CD4-positive, alpha-beta T cell (primary cell): ENCODE results near the gene AGTPBP1. TPM values are rescaled to one million over a fixed set of nuclear protein-coding genes. Genes with fewer than 3 reads are reported as not detected.
A peak's percentile ranks its signal among the peaks of the same experiment; 100 is the strongest.

ENCODE experiments used
- ATAC-seq: fragments of 200-7000 bp; cut with Tn5 transposase; one replicate; pipeline ENCODE4 v1.10.0; 2022; ENCODE audit warnings: mild to moderate bottlenecking; ENCODE audit not compliant: poor library complexity
- CTCF ChIA-PET: fragments of 350-600 bp; sonication (Branson Sonifier 250); formaldehyde crosslinking; loops from one replicate; lab custom pipeline; 2021; ENCODE audit warnings: antibody characterized with exemption, inconsistent platforms; lab: Charles Lee
- POLR2A ChIA-PET: fragments of 350-600 bp; sonication (Branson Sonifier 250); formaldehyde crosslinking; loops from one replicate; lab custom pipeline; 2021; ENCODE audit warnings: antibody characterized with exemption, inconsistent platforms; lab: Charles Lee
- DNase-seq, 14 experiments: peaks; one replicate each; pipeline ENCODE4 v3.0.0-alpha.2; 2013 to 2020; ENCODE audit warnings: mixed read lengths in 2 of 14
- H3K27ac ChIP-seq, 2 donors: one replicate each; pipeline versions ENCODE4 v1.5.1 to v1.7.0; 2013; ENCODE audit warnings: low read length in 2 of 2, low read depth in 1 of 2, mild to moderate bottlenecking in 1 of 2
- H3K27me3 ChIP-seq, 2 experiments: 1 replicate in 1 of 2; 2 replicates in 1 of 2; pipeline versions ENCODE4 v1.6.1 to v1.7.0; 2013; ENCODE audit warnings: low read length in 2 of 2, control low read depth in 1 of 2, mild to moderate bottlenecking in 1 of 2, moderate library complexity in 1 of 2; ENCODE audit not compliant: insufficient read depth in 2 of 2, control insufficient read depth in 1 of 2
- H3K36me3 ChIP-seq: one replicate; pipeline ENCODE4 v1.6.1; 2013; ENCODE audit warnings: low read length, control low read depth; ENCODE audit not compliant: insufficient read depth
- H3K4me1 ChIP-seq: one replicate; pipeline ENCODE4 v1.6.1; 2013; ENCODE audit warnings: low read length, control low read depth; ENCODE audit not compliant: insufficient read depth
- H3K4me3 ChIP-seq: one replicate; pipeline ENCODE4 v1.5.1; 2013; ENCODE audit warnings: mild to moderate bottlenecking, low read length, moderate library complexity
- H3K9me3 ChIP-seq, 2 experiments: 1 replicate in 1 of 2; 2 replicates in 1 of 2; pipeline versions ENCODE4 v1.6.1 to v1.7.0; 2013; ENCODE audit warnings: low read length in 2 of 2, mild to moderate bottlenecking in 2 of 2, control low read depth in 1 of 2, moderate library complexity in 1 of 2; ENCODE audit not compliant: control insufficient read depth in 1 of 2, insufficient read depth in 1 of 2
- H3K27ac Mint-ChIP-seq: one replicate; pipeline ENCODE4 v1.8.0; 2020; ENCODE audit warnings: mixed read lengths
- H3K27me3 Mint-ChIP-seq: one replicate; pipeline ENCODE4 v1.8.0; 2021; ENCODE audit warnings: mixed read lengths
- H3K36me3 Mint-ChIP-seq: one replicate; pipeline ENCODE4 v1.8.0; 2021; ENCODE audit warnings: low read depth, mixed read lengths
- H3K4me1 Mint-ChIP-seq: one replicate; pipeline ENCODE4 v1.8.0; 2021; ENCODE audit warnings: low read depth, mixed read lengths
- H3K4me3 Mint-ChIP-seq: one replicate; pipeline ENCODE4 v1.8.0; 2020; ENCODE audit warnings: mild to moderate bottlenecking, mixed read lengths
- H3K9me3 Mint-ChIP-seq: one replicate; pipeline ENCODE4 v1.8.0; 2020; ENCODE audit warnings: mixed read lengths
- CTCF ChIP-seq: fragments of 200-600 bp; IDR thresholded peaks from one replicate; pipeline ENCODE4 v1.8.0; 2022; ENCODE audit warnings: antibody characterized with exemption, mild to moderate bottlenecking
- intact Hi-C, 2 experiments: fragments of 100-400 bp; cut with DNase I in 1 of 2; cut with micrococcal nuclease in 1 of 2; formaldehyde crosslinking; loops; one replicate each; pipeline versions ENCODE4 v1.15.1 to v1.9.0; 2023 to 2025; cut with DNase I, micrococcal nuclease
- total RNA-seq, 174 experiments: library from RNA in 2 of 174; stranded (reverse) in 2 of 174; gene quantifications; one replicate each; pipeline ENCODE4 v1.2.3 and lab custom pipeline; 2021 to 2026

The AGTPBP1 gene
- total RNA-seq, 2 experiments from 2014 or later = 52.0 to 55.2 TPM

DNA sequence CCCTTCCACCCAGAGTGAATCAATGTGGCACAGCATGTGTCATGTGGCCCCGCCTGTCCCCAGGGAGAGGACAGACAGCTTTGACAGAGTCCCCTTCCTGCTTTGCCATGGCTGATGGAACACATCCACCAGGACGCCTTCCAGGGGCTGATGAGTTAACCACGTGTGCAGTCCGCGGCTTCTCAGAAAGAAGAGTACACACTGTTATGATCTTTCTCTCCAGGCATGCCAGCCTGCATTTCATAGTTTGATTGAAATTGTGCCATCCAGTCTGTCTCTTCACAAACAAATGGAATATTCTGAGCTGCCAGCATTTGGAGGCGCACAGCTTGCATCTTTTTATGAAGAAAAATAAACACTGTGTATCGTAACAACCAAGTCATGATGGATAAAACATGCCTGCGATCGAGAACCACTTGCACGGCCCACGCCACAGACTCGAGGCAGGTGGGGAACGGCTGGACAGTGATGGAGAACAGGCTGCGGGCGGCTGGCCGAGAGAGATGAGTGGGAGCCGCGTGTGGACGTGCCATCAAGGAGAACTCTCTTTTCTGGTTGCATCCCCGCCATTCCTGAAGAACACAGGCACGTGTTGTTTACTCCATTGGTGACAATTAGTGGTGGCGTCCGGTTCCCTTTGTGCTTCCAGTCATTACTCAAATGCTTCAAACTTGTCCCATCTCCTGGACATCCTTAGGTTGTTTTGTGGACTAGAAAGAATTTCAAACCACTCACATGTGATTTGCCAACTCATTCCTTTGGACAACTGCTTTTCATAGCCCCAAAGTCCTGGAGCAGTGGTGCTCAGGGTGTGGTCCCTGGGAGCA is 220.2 kb downstream of the AGTPBP1 start:
- H3K27ac Mint-ChIP-seq = no peak overlapping the region
- H3K36me3 Mint-ChIP-seq = no peaks in the 10 kb centered on the region
- H3K27ac ChIP-seq = no peak overlapping the region
- no peaks in the 10 kb centered on the region for H3K4me1 Mint-ChIP-seq
- ATAC-seq = no peak
- H3K27me3 Mint-ChIP-seq = peaks cover 68% of the 10 kb centered on the region
- H3K4me3 ChIP-seq = no peak overlapping the region
- H3K9me3 Mint-ChIP-seq = no peaks in the 10 kb centered on the region
- DNase-seq = no peak
- TF ChIP-seq CTCF = no peak
- peaks cover 10 to 28% of the 10 kb centered on the region in 2 experiments for H3K27me3 ChIP-seq
- H3K4me1 ChIP-seq = peaks cover 9% of the 10 kb centered on the region
- H3K36me3 ChIP-seq = no peaks in the 10 kb centered on the region
- ChIA-PET CTCF (no interaction called here), POLR2A (no interaction called here)
- peaks cover 0 to 10% of the 10 kb centered on the region in 2 experiments for H3K9me3 ChIP-seq
- peak overlapping the region; percentile 25 for H3K4me3 Mint-ChIP-seq
- intact Hi-C loops = no loop called here

- TF ChIP-seq CTCF = no peak
- Histone ChIP-seq H3K4me1 (no peaks in the 10 kb centered on the region), H3K36me3 (no peaks in the 10 kb centered on the region), H3K4me3 (no peak overlapping the region), H3K9me3 (peaks cover 0 to 5% of the 10 kb centered on the region in 2 experiments), H3K27me3 (peaks cover 0 to 2% of the 10 kb centered on the region in 2 experiments), H3K27ac (no peak overlapping the region)
- Mint-ChIP-seq H3K4me1 (no peaks in the 10 kb centered on the region), H3K27ac (no peak overlapping the region), H3K36me3 (no peaks in the 10 kb centered on the region), H3K9me3 (no peaks in the 10 kb centered on the region), H3K27me3 (peaks cover 44% of the 10 kb centered on the region), H3K4me3 (no peak overlapping the region)
- POLR2A ChIA-PET = no interaction called here
- intact Hi-C loops = no loop called here
- ATAC-seq (no peak), DNase-seq (no peak)
- CTCF ChIA-PET = no interaction called here
Measured at GRCh38 chr9:85516976-85517637, 224.6 kb downstream of the AGTPBP1 start.

DNA sequence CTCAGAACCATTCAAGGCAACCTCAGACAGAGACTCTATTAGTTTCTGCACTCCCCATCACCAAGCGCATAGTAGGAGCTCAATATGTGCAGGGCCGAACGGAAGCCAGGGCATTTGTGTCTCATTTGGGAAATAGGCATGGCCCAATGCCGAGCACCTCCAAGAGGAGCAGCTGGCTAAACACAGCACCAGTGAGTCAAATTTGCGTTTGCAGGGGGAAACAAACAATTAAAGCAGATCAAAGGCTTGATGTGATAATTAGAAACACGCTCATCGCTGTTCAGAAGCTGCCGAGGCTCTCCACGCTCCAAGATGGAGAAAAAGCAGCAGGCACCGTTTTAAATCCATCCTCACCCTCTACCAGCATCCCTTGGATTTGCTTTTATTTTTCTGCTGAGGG is 225.3 kb downstream of the AGTPBP1 start:
- no peaks in the 10 kb centered on the region for H3K36me3 Mint-ChIP-seq
- H3K4me1 Mint-ChIP-seq = no peaks in the 10 kb centered on the region
- ChIA-PET POLR2A (no interaction called here), CTCF (no interaction called here)
- no peak for TF ChIP-seq CTCF
- no peaks in the 10 kb centered on the region for H3K9me3 Mint-ChIP-seq
- no peak overlapping the region for H3K27ac Mint-ChIP-seq
- intact Hi-C loops = no loop called here
- Histone ChIP-seq H3K36me3 (no peaks in the 10 kb centered on the region), H3K9me3 (peaks cover 0 to 5% of the 10 kb centered on the region in 2 experiments), H3K4me3 (no peak overlapping the region), H3K27ac (no peak overlapping the region), H3K27me3 (peaks cover 0 to 2% of the 10 kb centered on the region in 2 experiments), H3K4me1 (no peaks in the 10 kb centered on the region)
- H3K27me3 Mint-ChIP-seq = peaks cover 42% of the 10 kb centered on the region
- H3K4me3 Mint-ChIP-seq = no peak overlapping the region
- ATAC-seq (no peak), DNase-seq (no peak)
